Left cardiac atrium (tissue), 4 donors: ENCODE results near the gene ANKRD31. TPM values are rescaled to one million over a fixed set of nuclear protein-coding genes. Genes with fewer than 3 reads are reported as not detected.

Experiments used
- ATAC-seq, 2 donors: fragments of 200-7000 bp; cut with Tn5 transposase; one replicate each; pipeline ENCODE4 v1.9.1; 2020; ENCODE audit warnings: mild to moderate bottlenecking in 2 of 2, moderate library complexity in 2 of 2
- DNase-seq: peaks from one replicate; pipeline ENCODE4 v3.0.0-alpha.2; 2020
- intact Hi-C, 2 donors: fragments of 100-400 bp; cut with DNase I; formaldehyde crosslinking; loops; one replicate each; pipeline versions ENCODE4 v1.14.1 to v1.15.1; 2022 to 2023
- total RNA-seq, 2 donors: library from RNA; stranded (reverse); fragmentation: NEBNext Ultra II Directional; extraction: Animal tissue kit (Norgen Biotek cat#: 25700); gene quantifications; one replicate each; pipeline ENCODE4 v1.2.1, GENCODE V29; 2021
- donor health status: DM: no; HTN: yes; CAD: no.
- donor health status: DM: no; HTN: yes; CAD: no; lungs with severe emphysema.
- donor health status: DM: yes; HTN: yes; CAD: no.
- donor health status: Dilated cardiomyopathy.

The ANKRD31 gene
- total RNA-seq, 2 donors from 2014 or later, result 0.06 to 0.08 TPM

DNA sequence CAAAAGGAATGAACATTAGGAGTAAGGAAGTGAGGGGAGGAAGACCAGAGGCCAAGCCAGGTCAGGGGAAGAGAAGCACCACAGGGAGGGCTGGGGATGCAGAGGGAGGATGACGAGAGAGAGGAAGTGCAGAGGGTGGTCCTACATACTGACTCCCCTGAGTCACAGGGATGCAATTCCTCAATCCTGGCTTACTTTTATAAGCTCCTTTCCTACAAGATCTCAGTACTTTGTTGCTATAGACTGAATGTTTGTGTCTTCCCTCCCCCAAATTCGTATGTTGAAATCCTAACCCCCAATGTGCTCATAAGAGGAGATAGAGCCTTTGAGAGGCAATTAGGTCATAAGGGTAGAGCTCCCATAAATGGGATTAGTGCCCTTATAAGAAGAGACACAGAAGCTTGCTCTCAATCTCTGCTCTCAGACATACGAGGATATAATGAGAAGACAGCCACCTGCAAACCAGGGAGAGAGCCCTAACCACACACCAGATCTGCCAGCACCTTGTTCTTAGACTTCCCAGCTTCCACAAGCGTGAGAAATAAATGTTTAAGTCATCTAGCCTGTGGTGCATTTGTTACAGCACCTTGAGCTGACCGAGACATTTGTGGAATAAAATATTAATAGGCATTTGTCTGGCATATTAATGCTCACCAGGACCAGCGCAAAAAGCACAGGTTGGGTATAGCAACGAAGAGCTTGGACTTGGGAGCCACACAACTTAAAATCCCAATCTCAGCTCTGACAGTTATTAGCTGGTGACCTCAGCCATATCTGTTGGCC, 217.7 kb downstream of the ANKRD31 start:
- ATAC-seq (no peak), DNase-seq (no peak)
- intact Hi-C loops, result no loop called here

Other genes starting within 250 kb of the ANKRD31 start
- gene GCNT4, start 184.3 kb downstream of the ANKRD31 start, total RNA-seq, result under 1 TPM; 0.35 to 0.55 TPM
- 10 to 100 TPM; 10.8 to 19.6 TPM for gene HMGCR, start 100.3 kb upstream of the ANKRD31 start, total RNA-seq